Right forelimb (tissue), 1 donor: Measurements from ENCODE around the gene ZNF280A.
"Not testable (repeated sequence)": the region's sequence is repeated elsewhere in the genome, so short reads cannot be mapped to it uniquely, and the experiment has no call there.

Experiments used
- DNase-seq: peaks from one replicate; pipeline ENCODE4 v3.0.0-alpha.2; 2018

ZNF280A gene

DNA sequence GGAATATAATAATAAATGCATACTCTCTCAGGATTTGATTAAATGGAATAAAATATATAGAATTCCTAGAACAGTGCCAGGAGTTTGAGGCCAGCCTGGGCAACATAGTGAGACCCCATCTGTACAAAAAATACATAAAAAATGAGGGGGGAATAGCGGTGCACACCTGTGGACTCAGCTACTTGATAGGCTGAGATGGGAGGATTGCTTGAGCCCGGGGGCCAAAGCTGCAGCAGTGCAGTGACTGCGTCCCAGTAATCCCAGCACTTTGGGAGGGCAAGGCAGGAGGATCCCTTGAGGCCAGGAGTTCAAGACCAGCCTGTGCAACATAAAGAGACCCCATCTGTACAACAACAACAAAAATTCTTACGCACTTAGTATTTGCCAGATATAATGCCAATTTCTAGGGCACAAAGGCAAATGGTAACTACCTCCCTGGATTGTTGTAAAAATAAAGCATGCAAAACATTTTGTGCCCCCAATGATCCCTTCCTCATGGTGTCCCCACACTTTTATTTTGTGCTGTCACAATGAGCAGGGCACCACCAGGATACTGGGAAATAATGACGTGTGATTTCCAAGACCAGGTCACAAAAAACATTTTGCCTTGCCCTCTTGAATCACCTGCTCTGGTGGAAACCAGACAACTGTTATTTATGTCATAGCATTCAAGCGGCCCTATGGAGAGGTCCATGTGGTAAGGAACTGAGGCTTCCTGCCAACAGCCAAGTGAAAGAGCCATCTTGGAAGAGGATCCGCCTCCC lies 18.3 kb upstream of the ZNF280A start:
- DNase-seq = no peak

GRCh38 chr22:22536916-22537315 lies 16.8 kb upstream of the ZNF280A start:
- DNase-seq = no peak

DNA sequence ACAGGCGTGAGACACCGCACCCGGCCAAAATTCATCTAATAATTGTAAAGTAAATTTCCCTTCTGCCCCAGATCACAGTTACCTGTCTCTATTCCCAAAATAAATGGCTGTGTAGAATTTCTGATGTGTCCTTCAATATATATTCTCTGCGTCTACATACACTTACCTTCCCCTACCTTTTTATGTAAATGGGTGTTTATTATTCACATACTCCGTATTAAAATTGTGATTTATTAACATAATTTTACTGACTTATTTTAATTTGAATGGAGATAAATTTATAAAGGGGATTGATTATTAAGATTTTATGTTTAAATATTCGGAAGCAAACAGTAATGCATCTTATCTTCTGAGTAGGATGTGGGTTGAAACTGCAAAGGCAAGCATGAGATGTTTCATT lies 16.4 kb upstream of the ZNF280A start:
- DNase-seq = no peak

GRCh38 chr22:22535662-22536061 lies 15.6 kb upstream of the ZNF280A start:
- no peak for DNase-seq

- DNase-seq = no peak
Observed at GRCh38 chr22:22534604-22535415, 14.7 kb upstream of the ZNF280A start.

DNA sequence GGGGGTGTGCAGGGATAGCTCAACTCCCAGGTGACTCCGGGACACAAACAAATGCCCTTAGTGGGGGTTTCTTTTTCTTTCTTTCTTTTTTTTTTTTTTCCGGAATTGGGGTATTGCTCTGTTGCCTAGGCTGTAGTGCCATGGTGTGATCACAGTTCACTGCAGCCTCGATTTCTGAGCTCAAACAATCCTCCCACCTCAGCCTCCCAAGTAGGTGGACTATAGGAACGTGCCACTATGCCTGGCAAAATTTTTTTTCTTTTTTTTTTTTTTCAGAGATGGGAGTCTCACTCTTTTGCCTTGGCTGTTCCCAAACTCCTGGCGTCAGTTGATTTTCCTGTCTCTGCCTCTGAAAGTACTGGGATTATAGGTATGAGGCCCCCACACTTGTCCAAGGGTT lies 13.8 kb upstream of the ZNF280A start:
- no peak for DNase-seq

- no peak for DNase-seq
Observed at GRCh38 chr22:22533417-22533816, 13.3 kb upstream of the ZNF280A start.

GRCh38 chr22:22532547-22533071 lies 12.5 kb upstream of the ZNF280A start:
- not testable (repeated sequence) for DNase-seq

- DNase-seq = no peak
Observed at GRCh38 chr22:22531770-22532546, 11.9 kb upstream of the ZNF280A start.

GRCh38 chr22:22528780-22529179 lies 8.7 kb upstream of the ZNF280A start:
- DNase-seq = no peak

- DNase-seq = no peak
Observed at GRCh38 chr22:22527312-22527711, 7.2 kb upstream of the ZNF280A start.

DNA sequence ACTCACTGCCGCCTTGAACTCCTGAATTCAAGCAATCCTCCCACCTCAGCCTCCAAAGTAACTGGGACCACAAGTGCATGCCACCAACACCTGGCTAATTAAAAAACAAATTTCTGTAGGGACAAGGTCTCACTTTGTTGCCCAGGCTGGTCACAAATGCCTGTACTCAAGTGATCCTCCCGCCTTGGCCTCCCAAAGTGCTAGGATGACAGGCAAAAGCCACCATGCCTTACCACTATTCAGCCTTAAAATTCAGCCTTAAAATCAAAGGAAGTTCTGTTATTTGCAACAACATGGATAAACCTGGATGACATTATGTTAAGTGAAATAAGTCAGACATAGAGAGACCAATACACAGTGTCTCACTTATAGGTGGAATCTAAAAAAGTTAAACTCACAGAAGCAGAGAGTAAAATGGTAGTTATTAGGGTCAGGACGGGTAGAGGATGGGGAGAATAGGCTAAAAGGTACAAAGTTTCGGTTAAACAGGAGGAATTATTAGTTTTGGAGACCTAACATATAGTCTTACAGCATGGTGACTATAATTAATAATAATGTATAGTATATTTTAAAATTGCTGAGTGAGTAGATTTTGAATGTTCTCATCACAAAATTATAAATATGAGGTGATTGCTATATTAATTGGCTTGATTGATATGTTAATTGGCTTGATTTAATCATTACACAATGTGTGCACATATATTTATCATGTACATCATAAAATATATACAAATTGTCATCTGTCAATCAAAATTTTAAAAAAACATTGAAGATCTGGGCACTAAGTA lies 6.2 kb upstream of the ZNF280A start:
- DNase-seq = no peak

DNA sequence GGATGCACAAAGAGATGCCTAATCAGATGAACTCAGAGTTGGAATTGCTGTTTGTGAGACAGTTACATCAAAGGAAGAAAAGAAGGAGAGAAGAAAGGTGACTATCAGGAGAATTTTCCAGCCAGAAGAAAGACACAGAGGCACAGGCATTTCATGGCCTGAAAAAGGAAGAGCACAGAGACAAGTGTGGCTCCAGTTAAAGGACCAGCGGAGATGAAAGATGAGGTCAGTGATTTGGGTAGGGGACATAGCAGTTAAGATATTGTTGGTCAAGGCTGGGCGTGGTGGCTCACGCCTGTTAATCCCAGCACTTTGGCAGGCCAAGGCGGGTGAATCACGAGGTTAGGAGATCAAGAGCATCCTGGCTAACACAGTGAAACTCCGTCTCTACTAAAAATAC lies 3.4 kb upstream of the ZNF280A start:
- DNase-seq = no peak

DNA sequence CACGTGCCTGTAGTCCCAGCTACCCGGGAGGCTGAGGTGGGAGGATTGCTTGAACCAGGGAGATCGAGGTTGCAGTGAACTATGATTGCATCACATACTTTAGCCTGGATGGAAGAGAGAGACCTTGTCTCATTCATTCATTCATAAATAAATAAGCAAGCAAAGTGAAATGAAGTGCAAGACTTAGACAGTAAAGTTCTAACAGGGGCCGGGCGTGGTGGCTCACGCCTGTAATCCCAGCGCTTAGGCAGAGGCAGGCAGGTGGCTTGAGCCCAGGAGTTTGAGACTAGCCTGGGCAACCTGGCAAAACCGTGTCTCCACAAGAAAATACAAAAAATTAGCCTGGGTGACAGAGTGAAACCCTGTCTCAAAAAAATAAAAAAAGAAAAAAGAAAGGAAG lies 1.6 kb upstream of the ZNF280A start:
- no peak for DNase-seq

DNA sequence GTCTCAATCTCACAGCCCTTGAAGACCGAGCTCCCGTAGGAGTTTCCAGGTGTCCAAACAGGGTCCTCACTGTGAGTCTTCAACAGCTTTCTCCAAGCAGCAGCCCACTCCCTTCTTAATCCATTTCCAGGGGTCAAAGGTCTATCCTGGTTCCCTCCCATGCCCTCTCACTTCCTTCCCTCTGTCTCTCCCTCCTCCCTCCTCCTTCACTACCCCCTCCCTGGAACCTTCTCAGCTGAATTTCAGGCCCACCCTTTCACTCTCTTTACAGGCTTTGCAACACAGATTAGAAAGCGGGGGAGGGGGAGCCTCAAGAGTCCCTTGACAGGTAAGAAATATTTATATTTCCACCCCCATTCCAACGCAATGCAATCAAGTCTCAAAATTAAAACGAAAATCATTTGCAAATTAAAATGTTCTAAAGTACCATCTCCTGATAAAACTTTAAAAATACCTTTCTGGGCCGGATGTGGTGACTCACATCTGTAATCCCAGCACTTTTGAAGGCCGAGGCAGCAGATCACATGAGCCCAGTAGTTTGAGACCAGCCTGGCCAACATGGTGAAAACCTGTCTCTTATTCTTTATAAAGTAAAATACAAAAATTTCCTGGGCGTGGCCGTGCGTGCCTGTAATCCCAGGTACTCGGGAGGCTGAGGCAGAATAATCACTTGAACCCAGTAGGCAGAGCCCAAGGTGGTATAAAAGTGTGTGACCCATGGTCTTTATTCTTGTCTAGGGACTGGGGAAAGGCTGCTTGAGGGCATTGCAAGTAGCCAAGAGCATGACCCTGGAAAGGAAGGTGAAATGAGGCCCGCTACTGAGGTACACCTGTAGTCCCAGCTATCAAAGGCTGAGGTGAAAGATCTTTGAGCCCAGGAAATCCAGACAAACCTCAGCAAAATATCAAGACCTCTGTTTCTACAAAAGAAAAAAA lies 865 bp upstream of the ZNF280A start:
- DNase-seq = no peak

- DNase-seq = no peak
Observed at GRCh38 chr22:22519591-22519990, 479 bp downstream of the ZNF280A start.

GRCh38 chr22:22516992-22517391 lies 3.1 kb downstream of the ZNF280A start:
- no peak for DNase-seq

DNA sequence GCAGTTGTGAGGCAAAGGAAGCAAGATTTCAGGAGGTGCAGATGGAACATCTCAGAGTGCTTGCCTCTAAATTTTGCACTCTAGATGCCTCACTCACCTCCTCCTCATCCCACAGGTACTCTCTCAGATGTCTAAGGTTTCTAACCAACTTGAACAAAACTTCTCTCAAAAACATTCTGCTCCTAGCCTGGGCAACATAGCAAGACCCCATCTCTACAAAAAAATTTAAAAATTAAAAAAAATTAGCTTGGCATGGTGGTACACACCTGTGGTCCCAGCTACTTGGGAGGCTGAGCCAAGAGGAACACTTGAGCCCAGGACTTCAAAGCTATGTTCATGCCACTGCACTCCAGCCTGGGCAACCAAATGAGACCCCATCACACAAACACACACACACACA lies 4.2 kb downstream of the ZNF280A start:
- no peak for DNase-seq

DNA sequence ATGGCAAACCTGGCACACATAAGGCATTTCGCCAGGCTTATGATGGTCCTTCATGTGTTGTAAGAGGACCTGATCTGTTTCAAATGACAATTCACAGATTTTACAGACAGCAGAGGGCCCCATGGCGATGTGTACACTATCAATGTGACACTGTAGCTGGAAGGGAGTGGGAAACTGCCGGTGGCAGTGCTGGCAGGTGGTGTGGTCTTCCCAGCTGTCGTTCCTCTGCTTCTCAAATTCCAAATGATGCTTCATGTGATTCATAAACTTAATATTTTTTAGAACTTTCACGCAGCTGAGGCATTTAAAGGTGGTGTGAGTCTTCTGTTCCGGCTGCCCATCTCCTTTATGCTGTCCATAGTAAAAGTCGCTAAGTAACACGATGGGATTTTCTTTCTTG lies 5.6 kb downstream of the ZNF280A start:
- DNase-seq = not testable (repeated sequence)

GRCh38 chr22:22513619-22514018 lies 6.5 kb downstream of the ZNF280A start:
- DNase-seq = no peak

- no peak for DNase-seq
Observed at GRCh38 chr22:22512951-22513350, 7.1 kb downstream of the ZNF280A start.
